Measurements from ENCODE around the gene SOX18.

SOX18 gene

GRCh38 chr20:64080013-64080812 lies 30.8 kb upstream of the SOX18 start, which contains the start of gene OPRL1:
TSS of gene OPRL1 (plus strand) at chr20:64080082. CDS start at chr20:64092721, 12,639 bp downstream.
- DNase-seq (ENCODE audit: low read depth) = no peak

GRCh38 chr20:64079273-64080012 lies 30.0 kb upstream of the SOX18 start, which contains the start of gene RGS19:
TSS of gene RGS19 (minus strand) at chr20:64079518. CDS start at chr20:64076886, 2,632 bp downstream.
- DNase-seq (ENCODE audit: low read depth) = peak; percentile 72

- DNase-seq (ENCODE audit: low read depth) = no peak
These were observed 29.5 kb upstream of the SOX18 start for GRCh38 chr20:64078934-64079272.

GRCh38 chr20:64077876-64078551 lies 28.6 kb upstream of the SOX18 start:
- no peak for DNase-seq (ENCODE audit: low read depth)

- DNase-seq (ENCODE audit: low read depth) = no peak
These were observed 28.1 kb upstream of the SOX18 start for GRCh38 chr20:64077541-64077875.

- no peak for DNase-seq (ENCODE audit: low read depth)
These were observed 27.7 kb upstream of the SOX18 start for GRCh38 chr20:64077094-64077493.

- no peak for DNase-seq (ENCODE audit: low read depth)
These were observed 26.9 kb upstream of the SOX18 start for GRCh38 chr20:64076061-64076997.

GRCh38 chr20:64075556-64075955 lies 26.1 kb upstream of the SOX18 start:
- DNase-seq (ENCODE audit: low read depth) = no peak

GRCh38 chr20:64074963-64075362 lies 25.5 kb upstream of the SOX18 start:
- DNase-seq (ENCODE audit: low read depth) = no peak

GRCh38 chr20:64074184-64074789 lies 24.8 kb upstream of the SOX18 start:
- no peak for DNase-seq (ENCODE audit: low read depth)

GRCh38 chr20:64073476-64074183 lies 24.2 kb upstream of the SOX18 start:
- DNase-seq (ENCODE audit: low read depth) = no peak

- DNase-seq (ENCODE audit: low read depth) = no peak
These were observed 23.1 kb upstream of the SOX18 start for GRCh38 chr20:64072498-64073063.

- no peak for DNase-seq (ENCODE audit: low read depth)
These were observed 22.2 kb upstream of the SOX18 start for GRCh38 chr20:64071341-64072332.

GRCh38 chr20:64070244-64070993 lies 21.0 kb upstream of the SOX18 start:
- DNase-seq (ENCODE audit: low read depth) = no peak

GRCh38 chr20:64069614-64070243 lies 20.3 kb upstream of the SOX18 start:
- peak; percentile 32 for DNase-seq (ENCODE audit: low read depth)

GRCh38 chr20:64069209-64069613 lies 19.8 kb upstream of the SOX18 start:
- DNase-seq (ENCODE audit: low read depth) = no peak

- DNase-seq (ENCODE audit: low read depth) = no peak
These were observed 19.2 kb upstream of the SOX18 start for GRCh38 chr20:64068386-64069208.
